Peyer's patch (tissue), 4 donors: ENCODE measurements around the gene ZNF496. TPM values are rescaled to one million over a fixed set of nuclear protein-coding genes. Genes with fewer than 3 reads are reported as not detected.

Experiments used
- DNase-seq, 3 donors: peaks; one replicate each; pipeline ENCODE4 v3.0.0-alpha.2; 2017 to 2019
- H3K27ac ChIP-seq, 4 donors: fragments of 200-600 bp; sonication (generic); one replicate each; pipeline ENCODE4 v1.5.1; 2016 to 2019
- H3K27me3 ChIP-seq, 2 donors: fragments of 200-600 bp; sonication (generic); one replicate each; pipeline ENCODE4 v1.5.1; 2019
- H3K36me3 ChIP-seq, 3 donors: fragments of 200-600 bp; sonication (generic); one replicate each; pipeline ENCODE4 v1.5.1; 2016 to 2019
- H3K4me1 ChIP-seq, 4 donors: fragments of 200-600 bp; sonication (generic); one replicate each; pipeline ENCODE4 v1.5.1; 2016 to 2019
- H3K4me3 ChIP-seq, 4 donors: fragments of 200-600 bp; sonication (generic); 1 replicate in 3 of 4; 2 replicates in 1 of 4; pipeline ENCODE4 v1.5.1; 2016 to 2019; ENCODE audit warnings: mild to moderate bottlenecking in 1 of 4
- H3K9me3 ChIP-seq, 4 donors: fragments of 200-600 bp; sonication (generic); one replicate each; pipeline ENCODE4 v1.5.1; 2016 to 2019; ENCODE audit warnings: mild to moderate bottlenecking in 1 of 4
- CTCF ChIP-seq, 6 experiments: fragments of 450-650 bp in 4 of 6; fragments of 200-600 bp in 2 of 6; sonication (generic) in 1 of 6; IDR thresholded peaks; one replicate each; pipeline ENCODE4 v1.5.1; 2017 to 2019; ENCODE audit warnings: antibody characterized with exemption in 6 of 6, mild to moderate bottlenecking in 3 of 6, moderate library complexity in 1 of 6
- POLR2A ChIP-seq, 2 donors: fragments of 450-650 bp; IDR thresholded peaks; one replicate each; pipeline ENCODE4 v1.5.1; 2017; ENCODE audit warnings: antibody characterized with exemption in 2 of 2, mild to moderate bottlenecking in 2 of 2, moderate library complexity in 2 of 2
- total RNA-seq, 4 donors: library from RNA; depleted of rRNA; stranded (reverse); fragments of >200 nt; gene quantifications; one replicate each; pipeline ENCODE4 v1.1.0, GENCODE V29; 2016

ZNF496 gene
- total RNA-seq, 4 donors from 2014 or later: 8.2 to 31.4 (median 23.5) TPM

- Histone ChIP-seq H3K4me3 (no peak overlapping the region), H3K36me3 (peaks cover 0 to 33% (median 0%) of the 10 kb centered on the region in 3 donors), H3K9me3 (no peaks in the 10 kb centered on the region), H3K27me3 (no peaks in the 10 kb centered on the region), H3K27ac (no peak overlapping the region), H3K4me1 (no peaks in the 10 kb centered on the region)
- no peak for DNase-seq
- no peak for TF ChIP-seq CTCF (IDR thresholded peaks at IDR 0.05)
- TF ChIP-seq POLR2A (IDR thresholded peaks at IDR 0.05): no peak
Observed at GRCh38 chr1:247322849-247323586, 8.6 kb downstream of the ZNF496 start.

GRCh38 chr1:247322442-247322841, 9.2 kb downstream of the ZNF496 start:
- no peak for DNase-seq
- Histone ChIP-seq H3K27ac (no peak overlapping the region), H3K27me3 (no peaks in the 10 kb centered on the region), H3K4me3 (no peak overlapping the region), H3K4me1 (no peaks in the 10 kb centered on the region), H3K9me3 (no peaks in the 10 kb centered on the region), H3K36me3 (peaks cover 0 to 33% (median 0%) of the 10 kb centered on the region in 3 donors)
- TF ChIP-seq CTCF (IDR thresholded peaks at IDR 0.05) (no peak), POLR2A (IDR thresholded peaks at IDR 0.05) (no peak)

- Histone ChIP-seq H3K27ac (no peak overlapping the region), H3K4me1 (no peaks in the 10 kb centered on the region), H3K27me3 (no peaks in the 10 kb centered on the region), H3K9me3 (no peaks in the 10 kb centered on the region), H3K4me3 (no peak overlapping the region), H3K36me3 (peaks cover 0 to 23% (median 0%) of the 10 kb centered on the region in 3 donors)
- no peak for TF ChIP-seq CTCF (IDR thresholded peaks at IDR 0.05)
- no peak for TF ChIP-seq POLR2A (IDR thresholded peaks at IDR 0.05)
- DNase-seq: no peak
Observed at GRCh38 chr1:247317702-247318101, 14.0 kb downstream of the ZNF496 start.

GRCh38 chr1:247316590-247317197, 15.0 kb downstream of the ZNF496 start:
- H3K36me3 ChIP-seq: peaks cover 0 to 13% (median 0%) of the 10 kb centered on the region in 3 donors
- no peak overlapping the region for H3K4me3 ChIP-seq
- DNase-seq: no peak
- no peaks in the 10 kb centered on the region for H3K27me3 ChIP-seq
- no peak overlapping the region for H3K27ac ChIP-seq
- H3K4me1 ChIP-seq: no peaks in the 10 kb centered on the region
- H3K9me3 ChIP-seq: no peaks in the 10 kb centered on the region
- TF ChIP-seq CTCF (IDR thresholded peaks at IDR 0.05) (no peak), POLR2A (IDR thresholded peaks at IDR 0.05) (no peak)

- Histone ChIP-seq H3K9me3 (no peaks in the 10 kb centered on the region), H3K4me1 (no peaks in the 10 kb centered on the region), H3K27me3 (no peaks in the 10 kb centered on the region), H3K36me3 (peaks cover 0 to 64% (median 0%) of the 10 kb centered on the region in 3 donors), H3K27ac (no peak overlapping the region), H3K4me3 (no peak overlapping the region)
- no peak for DNase-seq
- TF ChIP-seq CTCF (IDR thresholded peaks at IDR 0.05) (no peak), POLR2A (IDR thresholded peaks at IDR 0.05) (no peak)
Observed at GRCh38 chr1:247304031-247304430, 27.6 kb downstream of the ZNF496 start.
